ENCODE results near the gene PHOSPHO1.

DNA sequence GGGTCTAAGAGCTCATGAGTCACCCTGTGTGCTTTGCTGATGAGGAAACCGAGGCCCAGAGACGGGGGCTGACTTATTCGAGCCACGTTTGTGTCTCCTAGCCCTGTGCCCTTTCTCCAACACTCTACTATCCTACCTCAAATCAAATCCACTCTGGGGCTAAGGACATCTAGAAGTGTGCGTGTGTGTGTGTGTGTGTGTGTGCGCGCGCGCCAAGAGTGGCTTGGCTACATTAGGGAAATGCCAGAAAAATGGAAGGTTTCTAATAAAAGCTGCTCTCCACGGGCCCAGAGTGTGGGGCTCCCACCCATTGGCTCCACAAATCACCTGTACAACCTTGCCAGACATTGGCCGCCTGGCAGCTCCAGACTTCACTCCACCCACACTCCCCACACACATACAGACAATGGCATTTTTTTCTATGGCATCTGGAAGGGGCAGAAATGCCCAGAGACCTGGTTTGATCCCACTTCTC is 30.3 kb upstream of the PHOSPHO1 start:
- TF ChIP-seq, protein P1, sequence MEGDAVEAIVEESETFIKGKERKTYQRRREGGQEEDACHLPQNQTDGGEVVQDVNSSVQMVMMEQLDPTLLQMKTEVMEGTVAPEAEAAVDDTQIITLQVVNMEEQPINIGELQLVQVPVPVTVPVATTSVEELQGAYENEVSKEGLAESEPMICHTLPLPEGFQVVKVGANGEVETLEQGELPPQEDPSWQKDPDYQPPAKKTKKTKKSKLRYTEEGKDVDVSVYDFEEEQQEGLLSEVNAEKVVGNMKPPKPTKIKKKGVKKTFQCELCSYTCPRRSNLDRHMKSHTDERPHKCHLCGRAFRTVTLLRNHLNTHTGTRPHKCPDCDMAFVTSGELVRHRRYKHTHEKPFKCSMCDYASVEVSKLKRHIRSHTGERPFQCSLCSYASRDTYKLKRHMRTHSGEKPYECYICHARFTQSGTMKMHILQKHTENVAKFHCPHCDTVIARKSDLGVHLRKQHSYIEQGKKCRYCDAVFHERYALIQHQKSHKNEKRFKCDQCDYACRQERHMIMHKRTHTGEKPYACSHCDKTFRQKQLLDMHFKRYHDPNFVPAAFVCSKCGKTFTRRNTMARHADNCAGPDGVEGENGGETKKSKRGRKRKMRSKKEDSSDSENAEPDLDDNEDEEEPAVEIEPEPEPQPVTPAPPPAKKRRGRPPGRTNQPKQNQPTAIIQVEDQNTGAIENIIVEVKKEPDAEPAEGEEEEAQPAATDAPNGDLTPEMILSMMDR (IDR thresholded peaks at IDR 0.05) = no peak
- TF ChIP-seq POLR2A (IDR thresholded peaks at IDR 0.05) = no peak

All from lower leg skin (tissue), 3 donors.